Fibroblast of villous mesenchyme (primary cell): ENCODE measurements around the gene LCE1A. TPM values are rescaled to one million over a fixed set of nuclear protein-coding genes. Genes with fewer than 3 reads are reported as not detected.

Experiments used
- DNase-seq: peaks from one replicate; pipeline ENCODE4 v3.0.0-alpha.2; 2010; ENCODE audit warnings: low read depth
- H3K4me3 ChIP-seq: 2 replicates; pipeline ENCODE4 v1.5.1; 2011; ENCODE audit warnings: low read depth, mild to moderate bottlenecking, low read length
- total RNA-seq: library from RNA; depleted of rRNA; stranded (reverse); fragments of >200 nt; gene quantifications from 2 replicates; pipeline ENCODE4 v1.2.3, GENCODE V29; 2012
- TF ChIP-seq, protein P1 (sequence below): IDR thresholded peaks from 2 replicates; pipeline ENCODE4 v1.5.1; 2012; ENCODE audit warnings: low read depth, mild to moderate bottlenecking, low read length; ENCODE audit not compliant: insufficient read depth

Gene LCE1A
- total RNA-seq, 1 donor: not detected

DNA sequence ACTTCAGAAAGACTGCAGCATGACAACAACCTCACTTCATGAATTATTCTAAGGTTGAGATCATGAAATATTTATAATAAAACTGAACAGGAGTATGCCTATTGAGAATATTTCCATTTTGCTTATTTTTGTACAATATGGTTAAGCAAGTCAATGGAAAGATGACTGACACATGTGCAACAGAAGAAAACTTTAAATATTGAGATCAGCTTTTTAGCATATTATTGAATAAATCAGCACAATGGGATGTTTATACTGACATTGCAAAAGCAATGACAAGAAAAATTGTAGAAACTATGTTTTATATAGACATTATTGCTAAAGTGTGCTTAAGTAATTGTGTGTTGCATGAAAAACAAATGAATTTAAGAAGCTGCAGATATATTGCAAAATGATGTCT is 37.2 kb downstream of the LCE1A start:
- DNase-seq: no peak
- TF ChIP-seq, protein P1, sequence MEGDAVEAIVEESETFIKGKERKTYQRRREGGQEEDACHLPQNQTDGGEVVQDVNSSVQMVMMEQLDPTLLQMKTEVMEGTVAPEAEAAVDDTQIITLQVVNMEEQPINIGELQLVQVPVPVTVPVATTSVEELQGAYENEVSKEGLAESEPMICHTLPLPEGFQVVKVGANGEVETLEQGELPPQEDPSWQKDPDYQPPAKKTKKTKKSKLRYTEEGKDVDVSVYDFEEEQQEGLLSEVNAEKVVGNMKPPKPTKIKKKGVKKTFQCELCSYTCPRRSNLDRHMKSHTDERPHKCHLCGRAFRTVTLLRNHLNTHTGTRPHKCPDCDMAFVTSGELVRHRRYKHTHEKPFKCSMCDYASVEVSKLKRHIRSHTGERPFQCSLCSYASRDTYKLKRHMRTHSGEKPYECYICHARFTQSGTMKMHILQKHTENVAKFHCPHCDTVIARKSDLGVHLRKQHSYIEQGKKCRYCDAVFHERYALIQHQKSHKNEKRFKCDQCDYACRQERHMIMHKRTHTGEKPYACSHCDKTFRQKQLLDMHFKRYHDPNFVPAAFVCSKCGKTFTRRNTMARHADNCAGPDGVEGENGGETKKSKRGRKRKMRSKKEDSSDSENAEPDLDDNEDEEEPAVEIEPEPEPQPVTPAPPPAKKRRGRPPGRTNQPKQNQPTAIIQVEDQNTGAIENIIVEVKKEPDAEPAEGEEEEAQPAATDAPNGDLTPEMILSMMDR: no peak
- H3K4me3 ChIP-seq: no peak overlapping the region

DNA sequence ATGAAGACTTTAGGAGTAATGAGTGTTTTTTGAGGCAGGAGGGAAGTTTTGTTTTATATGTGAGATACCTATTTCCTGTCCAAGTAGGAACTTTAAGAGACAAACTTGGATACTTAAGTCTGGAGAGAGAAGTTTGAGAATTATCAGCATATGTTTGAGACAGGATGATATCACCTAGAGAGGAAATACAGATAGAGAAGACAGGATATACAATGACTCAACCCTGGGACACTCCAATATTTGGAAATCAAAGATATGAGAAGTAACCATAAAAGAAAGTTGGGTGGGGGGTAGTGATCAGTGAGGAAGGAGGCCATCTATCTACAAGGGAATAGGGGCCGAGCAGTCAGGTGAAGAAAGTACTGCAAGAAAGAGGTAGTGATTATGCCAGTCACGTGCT is 39.0 kb downstream of the LCE1A start:
- DNase-seq: no peak
- H3K4me3 ChIP-seq: no peak overlapping the region
- TF ChIP-seq, protein P1: no peak

DNA sequence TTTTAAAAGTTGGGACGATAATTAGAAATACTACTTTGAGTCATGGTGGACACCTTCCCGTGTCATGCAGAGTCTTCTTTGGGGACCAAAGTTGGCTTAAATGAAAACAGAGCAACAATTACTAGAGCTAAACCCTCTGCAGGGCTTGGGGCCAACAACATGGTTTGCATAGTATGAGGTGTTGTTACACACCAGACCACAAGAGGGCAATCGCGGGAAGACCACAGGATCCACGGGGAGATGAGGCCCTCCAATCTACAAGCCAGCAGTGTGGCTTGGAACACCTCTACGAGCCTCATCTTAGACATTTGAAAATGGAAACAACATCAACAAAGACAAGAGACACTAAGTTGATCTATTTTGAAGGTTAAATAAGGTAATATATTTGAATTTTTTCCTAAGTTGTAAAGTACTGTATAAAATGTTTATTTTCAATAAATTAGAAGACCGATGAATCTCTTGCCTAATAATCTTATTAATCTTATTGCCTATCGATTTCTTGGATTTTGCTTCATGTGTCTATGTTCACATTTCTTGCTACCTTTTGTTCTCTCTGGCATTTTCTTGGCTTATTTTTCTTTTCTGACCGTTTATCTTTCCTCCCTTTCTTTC is 42.6 kb downstream of the LCE1A start:
- H3K4me3 ChIP-seq: no peak overlapping the region
- TF ChIP-seq, protein P1: peak; percentile 88
- DNase-seq: peak; percentile 47

DNA sequence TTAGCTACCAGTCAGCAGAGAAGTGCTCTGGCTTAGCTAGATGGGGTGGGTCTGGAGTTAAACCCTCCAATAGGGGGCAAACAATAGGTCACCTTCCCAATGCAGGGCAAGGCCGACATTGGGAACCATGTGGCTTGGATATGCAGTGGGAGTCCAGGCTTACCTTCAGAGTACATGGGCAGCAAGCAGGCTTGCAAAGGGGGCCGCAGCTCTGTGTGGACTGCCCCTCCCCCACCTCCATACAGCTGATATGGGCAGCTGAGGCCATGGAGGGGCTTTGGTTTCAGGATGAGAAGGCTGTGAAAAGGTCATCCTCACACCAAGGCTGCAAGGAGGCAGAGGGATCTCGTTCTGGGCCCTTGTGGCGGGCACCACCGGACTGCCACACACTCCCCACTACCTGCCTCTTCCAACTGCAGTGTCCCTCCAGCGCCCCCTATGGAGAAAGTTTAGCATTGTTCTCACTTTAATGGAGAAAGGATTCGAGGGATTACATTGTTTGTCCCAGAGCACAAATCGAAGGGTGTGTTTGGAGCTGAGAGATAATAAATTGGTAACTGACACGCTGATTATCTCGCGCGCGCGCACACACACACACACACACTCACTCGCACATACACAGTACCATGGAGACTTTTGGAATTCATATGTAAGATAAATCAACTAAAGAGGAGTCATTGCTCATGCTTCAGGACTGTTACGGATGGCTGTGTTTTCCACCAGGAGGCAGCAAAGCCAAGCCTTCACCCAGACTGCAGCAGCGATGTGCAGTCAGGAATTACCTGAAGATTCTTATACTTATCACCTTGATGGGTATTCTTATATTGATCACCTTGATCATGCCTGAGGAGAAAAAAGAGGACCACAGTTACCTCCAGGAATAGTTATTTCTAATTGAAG is 43.8 kb downstream of the LCE1A start:
- TF ChIP-seq, protein P1: peak; percentile 27
- no peak for DNase-seq
- H3K4me3 ChIP-seq: no peak overlapping the region

DNA sequence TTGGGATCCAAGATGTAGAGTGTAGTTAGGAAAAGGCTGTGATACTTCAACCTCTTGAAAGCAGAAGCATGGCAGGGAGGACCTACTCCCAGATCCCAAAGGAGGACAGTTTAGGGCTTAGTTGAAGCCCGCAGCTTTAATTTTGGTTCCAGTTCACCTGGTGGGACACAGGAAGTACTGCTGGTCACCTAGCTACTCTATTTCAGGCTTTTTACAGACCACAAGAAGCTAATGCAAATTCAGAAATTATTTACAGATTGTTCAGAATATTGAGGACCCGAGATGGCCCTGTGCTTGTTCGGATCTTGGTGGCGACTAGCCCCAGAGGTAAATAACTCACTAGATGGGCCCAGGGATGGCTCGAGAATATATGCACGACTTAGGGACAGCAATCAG is 44.5 kb downstream of the LCE1A start:
- H3K4me3 ChIP-seq: no peak overlapping the region
- no peak for DNase-seq
- TF ChIP-seq, protein P1: no peak

DNA sequence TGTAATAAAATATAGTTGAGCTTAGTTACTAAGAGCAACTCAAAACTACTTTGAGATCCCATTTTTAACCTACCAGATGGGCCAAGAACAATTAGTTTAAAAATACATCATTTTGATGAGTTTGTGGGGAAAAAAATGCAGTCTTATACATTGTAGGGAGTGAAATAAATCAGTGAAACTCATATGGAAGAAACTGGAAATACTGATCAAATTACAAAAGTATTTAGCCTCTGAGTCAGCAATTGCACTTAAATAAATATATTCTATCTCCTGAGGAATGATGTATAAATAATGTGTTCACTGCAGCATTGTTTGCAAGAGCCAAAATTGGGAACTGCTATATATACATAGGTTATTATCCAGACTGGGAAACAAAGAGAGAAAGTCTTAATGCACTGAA is 46.2 kb downstream of the LCE1A start:
- TF ChIP-seq, protein P1: no peak
- no peak overlapping the region for H3K4me3 ChIP-seq
- no peak for DNase-seq

DNA sequence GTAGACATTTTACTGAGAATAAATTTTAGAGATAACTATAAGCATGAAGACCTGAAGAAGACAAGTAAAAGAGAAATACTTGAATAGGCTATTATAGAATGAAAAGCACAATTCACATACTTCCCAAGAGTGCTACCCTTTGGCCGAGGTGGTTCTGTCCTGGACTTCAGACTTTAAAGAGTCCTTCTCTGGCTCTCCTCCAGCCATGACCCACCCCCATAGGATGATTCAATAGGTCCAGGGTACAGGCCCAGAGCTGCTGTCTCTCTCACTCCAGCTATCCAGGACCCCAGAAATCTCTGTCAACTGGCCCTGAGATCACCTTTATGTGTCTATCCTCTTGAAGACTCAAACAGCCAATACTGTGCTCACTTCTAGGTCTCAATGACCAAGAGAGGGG is 49.6 kb downstream of the LCE1A start:
- TF ChIP-seq, protein P1: no peak
- DNase-seq: no peak
- H3K4me3 ChIP-seq: no peak overlapping the region
